PC-3 (cell line): Measurements from ENCODE around the gene SF3B2.

Experiments
- EZH2 ChIP-seq: fragments of 300-600 bp; sonication (generic); IDR thresholded peaks from one replicate; pipeline ENCODE4 v1.6.1; 2017; ENCODE audit warnings: antibody characterized with exemption, mild to moderate bottlenecking, low read length; ENCODE audit not compliant: unreplicated experiment
- EZH2phosphoT487 ChIP-seq: fragments of 300-600 bp; sonication (generic); IDR thresholded peaks from 2 replicates; pipeline ENCODE4 v1.6.1; 2018; ENCODE audit warnings: mild to moderate bottlenecking, antibody characterized with exemption, low read length, borderline replicate concordance
- TF ChIP-seq, protein P1 (sequence below): fragments of 300-600 bp; sonication (generic); conservative IDR thresholded peaks from 2 replicates; pipeline ENCODE4 v1.5.1; 2017; ENCODE audit warnings: antibody characterized with exemption, low read depth, mild to moderate bottlenecking, low read length

DNA sequence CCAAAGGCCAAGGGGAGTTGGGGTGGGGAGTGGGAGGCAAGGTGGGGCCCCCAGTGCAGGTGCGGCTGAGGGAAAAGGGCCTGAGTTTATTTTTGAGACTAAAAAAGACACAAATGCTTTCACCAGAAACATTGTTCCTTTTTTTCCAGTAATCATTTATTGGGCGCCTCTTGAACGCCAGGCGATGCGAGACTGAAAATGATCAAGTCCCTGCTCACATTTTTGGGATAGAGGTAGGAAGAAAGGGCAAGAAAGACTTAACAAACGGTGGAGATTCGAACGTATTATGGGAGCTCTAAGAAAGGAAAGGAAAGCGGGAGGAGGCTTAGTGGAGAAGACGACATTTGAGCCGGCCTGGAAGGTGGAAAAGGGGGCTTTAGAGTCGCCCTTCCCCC is 796 bp upstream of the SF3B2 start:
- TF ChIP-seq, protein P1, sequence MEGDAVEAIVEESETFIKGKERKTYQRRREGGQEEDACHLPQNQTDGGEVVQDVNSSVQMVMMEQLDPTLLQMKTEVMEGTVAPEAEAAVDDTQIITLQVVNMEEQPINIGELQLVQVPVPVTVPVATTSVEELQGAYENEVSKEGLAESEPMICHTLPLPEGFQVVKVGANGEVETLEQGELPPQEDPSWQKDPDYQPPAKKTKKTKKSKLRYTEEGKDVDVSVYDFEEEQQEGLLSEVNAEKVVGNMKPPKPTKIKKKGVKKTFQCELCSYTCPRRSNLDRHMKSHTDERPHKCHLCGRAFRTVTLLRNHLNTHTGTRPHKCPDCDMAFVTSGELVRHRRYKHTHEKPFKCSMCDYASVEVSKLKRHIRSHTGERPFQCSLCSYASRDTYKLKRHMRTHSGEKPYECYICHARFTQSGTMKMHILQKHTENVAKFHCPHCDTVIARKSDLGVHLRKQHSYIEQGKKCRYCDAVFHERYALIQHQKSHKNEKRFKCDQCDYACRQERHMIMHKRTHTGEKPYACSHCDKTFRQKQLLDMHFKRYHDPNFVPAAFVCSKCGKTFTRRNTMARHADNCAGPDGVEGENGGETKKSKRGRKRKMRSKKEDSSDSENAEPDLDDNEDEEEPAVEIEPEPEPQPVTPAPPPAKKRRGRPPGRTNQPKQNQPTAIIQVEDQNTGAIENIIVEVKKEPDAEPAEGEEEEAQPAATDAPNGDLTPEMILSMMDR, result no peak
- no peak for TF ChIP-seq EZH2phosphoT487
- TF ChIP-seq EZH2, result no peak
